K562 (cell line): ENCODE measurements around the gene MFSD12. TPM values are rescaled to one million over a fixed set of nuclear protein-coding genes. Genes with fewer than 3 reads are reported as not detected.

Experiments
- ADNP ChIP-seq: fragments of 200-800 bp; sonication (Bioruptor generic); IDR thresholded peaks from 2 replicates; pipeline ENCODE4 v1.6.1; 2016; ENCODE audit warnings: missing genetic modification characterization, missing compliant biosample characterization
- BCL6 ChIP-seq: fragments of 250-450 bp; sonication (Bioruptor Pico); IDR thresholded peaks from 2 replicates; pipeline ENCODE4 v1.4.0; 2020
- BRD4 ChIP-seq: fragments of 200-600 bp; sonication (generic); IDR thresholded peaks from 2 replicates; pipeline ENCODE4 v1.6.1; 2017; ENCODE audit warnings: inconsistent platforms
- CBX1 ChIP-seq: sonication (generic); IDR thresholded peaks from 2 replicates; pipeline ENCODE4 v1.6.1; 2016; ENCODE audit warnings: antibody characterized with exemption, low read depth, mild to moderate bottlenecking
- CREM ChIP-seq: IDR thresholded peaks from 2 replicates; pipeline ENCODE4 v1.6.1; 2014; ENCODE audit warnings: antibody characterized with exemption, low read depth
- GTF2E2 ChIP-seq: fragments of 200-800 bp; sonication (Bioruptor generic); IDR thresholded peaks from 2 replicates; pipeline ENCODE4 v1.6.1; 2016; ENCODE audit warnings: missing genetic modification characterization, missing compliant biosample characterization
- HMG20A ChIP-seq: fragments of 450-650 bp; formaldehyde crosslinking; conservative IDR thresholded peaks from 2 replicates; pipeline ENCODE4 v1.4.0; 2020; ENCODE audit warnings: mild to moderate bottlenecking, mixed read lengths
- JUN ChIP-seq, 2 experiments: sonication (generic) in 1 of 2; formaldehyde crosslinking in 1 of 2; IDR thresholded peaks; 2 replicates each; pipeline versions ENCODE4 v1.6.1 to v1.8.0; 2012 to 2022; ENCODE audit warnings: borderline replicate concordance in 2 of 2, mild to moderate bottlenecking in 2 of 2, improper control_type of control experiment in 1 of 2, low read depth in 1 of 2, low read length in 1 of 2, missing genetic modification reagents in 1 of 2
- KLF13 ChIP-seq: fragments of 450-650 bp; IDR thresholded peaks from 2 replicates; pipeline ENCODE4 v1.6.1; 2016; ENCODE audit warnings: missing genetic modification characterization, low read depth, mild to moderate bottlenecking, missing compliant biosample characterization, moderate library complexity, borderline replicate concordance
- NFYB ChIP-seq: IDR thresholded peaks from 2 replicates; pipeline ENCODE4 v1.6.1; 2011; ENCODE audit warnings: mild to moderate bottlenecking, moderate library complexity; ENCODE audit not compliant: insufficient read length; ENCODE audit errors: extremely low read depth
- NR0B1 ChIP-seq: fragments of 450-650 bp; IDR thresholded peaks from one replicate; pipeline ENCODE4 v1.6.1; 2018; ENCODE audit warnings: mild to moderate bottlenecking, moderate library complexity; ENCODE audit not compliant: partially characterized antibody
- NR1H2 ChIP-seq: sonication (generic); formaldehyde crosslinking; IDR thresholded peaks from 2 replicates; pipeline ENCODE4 v1.4.0; 2020; ENCODE audit warnings: mild to moderate bottlenecking, missing genetic modification reagents
- PURB ChIP-seq: sonication (generic); formaldehyde crosslinking; IDR thresholded peaks from 2 replicates; pipeline ENCODE4 v1.9.0; 2021; ENCODE audit warnings: low read depth, mild to moderate bottlenecking, missing genetic modification reagents
- RBM22 ChIP-seq: fragments of 200-400 bp; formaldehyde crosslinking; IDR thresholded peaks from 2 replicates; pipeline ENCODE4 v1.6.1; 2018; ENCODE audit warnings: low read length, low read depth; ENCODE audit not compliant: poor library complexity, severe bottlenecking
- SMARCA5 ChIP-seq: fragments of 450-650 bp; IDR thresholded peaks from 2 replicates; pipeline ENCODE4 v1.6.1; 2016
- SRSF1 ChIP-seq: fragments of 200-400 bp; formaldehyde crosslinking; IDR thresholded peaks from 2 replicates; pipeline ENCODE4 v1.6.1; 2017; ENCODE audit warnings: mild to moderate bottlenecking, low read depth, low read length, moderate library complexity
- TRIM25 ChIP-seq: fragments of 450-650 bp; IDR thresholded peaks from 2 replicates; pipeline ENCODE4 v1.7.0; 2016; ENCODE audit warnings: borderline replicate concordance
- ZNF175 ChIP-seq: fragments of 200-800 bp; sonication (Bioruptor generic); IDR thresholded peaks from 2 replicates; pipeline ENCODE4 v1.6.1; 2016; ENCODE audit warnings: low read depth, mild to moderate bottlenecking, missing genetic modification characterization, missing compliant biosample characterization
- ZNF274 ChIP-seq: IDR thresholded peaks from 2 replicates; pipeline ENCODE4 v1.6.1; 2011; ENCODE audit warnings: low read depth, mild to moderate bottlenecking, low read length, moderate library complexity, borderline replicate concordance
- ZNF282 ChIP-seq: sonication (generic); formaldehyde crosslinking; IDR thresholded peaks from 2 replicates; pipeline ENCODE4 v1.8.1; 2023; ENCODE audit warnings: missing genetic modification reagents
- ZNF449 ChIP-seq: fragments of 250-450 bp; sonication (Bioruptor Pico); IDR thresholded peaks from 2 replicates; pipeline ENCODE4 v1.8.0; 2022; ENCODE audit warnings: moderate library complexity, mild to moderate bottlenecking, inconsistent platforms
- ZNF586 ChIP-seq: fragments of 450-650 bp; formaldehyde crosslinking; conservative IDR thresholded peaks from 2 replicates; pipeline ENCODE4 v1.4.0; 2020; ENCODE audit warnings: mild to moderate bottlenecking, moderate library complexity
- ZNF668 ChIP-seq: fragments of 250-450 bp; sonication (Bioruptor Pico); IDR thresholded peaks from 2 replicates; pipeline ENCODE4 v1.8.0; 2022; ENCODE audit warnings: mild to moderate bottlenecking, inconsistent platforms
- ZNF764 ChIP-seq: fragments of 250-450 bp; sonication (Bioruptor Pico); IDR thresholded peaks from 2 replicates; pipeline ENCODE4 v1.4.0; 2020; ENCODE audit warnings: low read depth, mild to moderate bottlenecking, moderate library complexity
- polyA plus RNA-seq, 8 experiments: library from polyadenylated mRNA; depleted of rRNA in 4 of 8; stranded (reverse) in 5 of 8; unstranded in 3 of 8; fragments of >200 nt; fragmentation: Nextera tagmentation in 2 of 8; fragmentation: Illumina TruSeq in 1 of 8; extraction: Ambion mirVana in 2 of 8; extraction: Trizol in 1 of 8; gene quantifications; 2 replicates each; pipeline versions ENCODE4 v1.2.1 to v1.2.3, GENCODE V29; 2011 to 2014; ENCODE audit warnings: inconsistent platforms in 1 of 8, missing spikeins in 1 of 8
- total RNA-seq, 7 experiments: library from RNA; depleted of rRNA in 6 of 7; stranded (reverse); fragments of >200 nt in 6 of 7; fragmentation: Illumina TruSeq in 2 of 7; extraction: Trizol in 2 of 7; gene quantifications; 2 replicates each; pipeline versions ENCODE4 v1.2.1 to v1.2.3, GENCODE V29; 2011 to 2021; ENCODE audit warnings: low replicate concordance in 1 of 7

MFSD12 gene
- total and polyA plus RNA-seq, 9 of the 15 experiments (the other 6 are each of a cell fraction or from before 2014, with no cell fraction given): 0.69 to 112 (median 31.8) TPM

GRCh38 chr19:3539756-3540118 lies 17.6 kb downstream of the MFSD12 start (continued):
- no peak for TF ChIP-seq KLF13 (tag)
- TF ChIP-seq ZNF668 (CRISPR knock-in tag): no peak
- no peak for TF ChIP-seq NR0B1
- TF ChIP-seq RBM22: no peak
- no peak for TF ChIP-seq CBX1
- no peak for TF ChIP-seq ZNF175 (CRISPR knock-in tag)
- peak; percentile 78 for TF ChIP-seq ADNP
- TF ChIP-seq BRD4: no peak
- TF ChIP-seq PURB (CRISPR knock-in tag): no peak
- no peak for TF ChIP-seq NFYB
- no peak for TF ChIP-seq ZNF764 (CRISPR knock-in tag)
- no peak for TF ChIP-seq ZNF586 (CRISPR knock-in tag)
- TF ChIP-seq ZNF282 (CRISPR knock-in tag): no peak
- no peak for TF ChIP-seq NR1H2
- no peak for TF ChIP-seq CREM
- TF ChIP-seq BCL6: no peak
- TF ChIP-seq SMARCA5: peak; percentile 64
- no peak for TF ChIP-seq HMG20A
- TF ChIP-seq TRIM25: no peak
- TF ChIP-seq JUN (IDR thresholded peaks at IDR 0.05; ENCODE audit: borderline replicate concordance, low read depth, low read length): no peak
- TF ChIP-seq JUN (CRISPR knock-in tag; IDR thresholded peaks at IDR 0.05; ENCODE audit: borderline replicate concordance): no peak
- no peak for TF ChIP-seq GTF2E2 (tag)
- TF ChIP-seq ZNF274: no peak
- TF ChIP-seq ZNF449: no peak
- TF ChIP-seq SRSF1: no peak
